ENCODE measurements around the gene CSGALNACT2. TPM values are rescaled to one million over a fixed set of nuclear protein-coding genes. Genes with fewer than 3 reads are reported as not detected.

Gene CSGALNACT2
- total RNA-seq, 1 experiment from 2014 or later, result 3.6 TPM

GRCh38 chr10:43190775-43191174 is 52.5 kb downstream of the CSGALNACT2 start:
- no peaks in the 10 kb centered on the region for H3K9me2 ChIP-seq (replicated peaks; ENCODE audit: low read length)
- no peaks in the 10 kb centered on the region for H3K4me1 ChIP-seq (ENCODE audit: insufficient read depth, low read length)
- ATAC-seq (no peak), DNase-seq (no peak)
- POLR2A ChIA-PET (ENCODE audit: unreplicated experiment), result no interaction called here
- no peak for TF ChIP-seq EZH2phosphoT487 (IDR thresholded peaks at IDR 0.05; ENCODE audit: borderline replicate concordance, low read length)
- TF ChIP-seq EZH2 (IDR thresholded peaks at IDR 0.05; ENCODE audit: low read length, unreplicated experiment), result no peak
- TF ChIP-seq CTCF (conservative IDR thresholded peaks at IDR 0.05; ENCODE audit: low read depth, low read length), result no peak
- H4K20me1 ChIP-seq (ENCODE audit: low read length), result no peaks in the 10 kb centered on the region
- H3K27ac ChIP-seq (ENCODE audit: low read length), result no peak overlapping the region
- BruUV-seq (replicated peaks), result no TSS peak
- H3K79me2 ChIP-seq (ENCODE audit: low read length), result no peaks in the 10 kb centered on the region
- intact Hi-C loops (cut with micrococcal nuclease), result no loop called here
- no peak overlapping the region for H3K9ac ChIP-seq (ENCODE audit: low read length)
- CTCF ChIA-PET, result interaction anchor here (0.6 kb wide), 1 partner anchor 10 kb away, joined by 4 read pairs; no protein-coding TSS in a partner anchor
- no peak overlapping the region for H3K4me3 ChIP-seq (ENCODE audit: low read length)
- H3K36me3 ChIP-seq (ENCODE audit: low read depth, low read length), result no peaks in the 10 kb centered on the region
- H3K27me3 ChIP-seq (ENCODE audit: low read length), result no peaks in the 10 kb centered on the region
- H2AFZ ChIP-seq (ENCODE audit: low read length), result no peak overlapping the region
- no peaks in the 10 kb centered on the region for H3F3A ChIP-seq (ENCODE audit: low read length, unreplicated experiment)
- no peak overlapping the region for H3K4me2 ChIP-seq (ENCODE audit: low read length)
- H3K9me3 ChIP-seq (ENCODE audit: low read length), result no peaks in the 10 kb centered on the region

GRCh38 chr10:43192884-43193283 is 54.6 kb downstream of the CSGALNACT2 start:
- no peaks in the 10 kb centered on the region for H3K27me3 ChIP-seq (ENCODE audit: low read length)
- no peaks in the 10 kb centered on the region for H4K20me1 ChIP-seq (ENCODE audit: low read length)
- no peaks in the 10 kb centered on the region for H3K36me3 ChIP-seq (ENCODE audit: low read depth, low read length)
- TF ChIP-seq EZH2 (IDR thresholded peaks at IDR 0.05; ENCODE audit: low read length, unreplicated experiment) (no peak), CTCF (conservative IDR thresholded peaks at IDR 0.05; ENCODE audit: low read depth, low read length) (no peak), EZH2phosphoT487 (IDR thresholded peaks at IDR 0.05; ENCODE audit: borderline replicate concordance, low read length) (no peak)
- no peak for ATAC-seq
- DNase-seq, result no peak
- ChIA-PET CTCF (interaction anchor here (1.1 kb wide), 1 partner anchor 12 kb away, joined by 6 read pairs; no protein-coding TSS in a partner anchor), POLR2A (ENCODE audit: unreplicated experiment) (no interaction called here)
- H3F3A ChIP-seq (ENCODE audit: low read length, unreplicated experiment), result no peaks in the 10 kb centered on the region
- no peak overlapping the region for H3K9ac ChIP-seq (ENCODE audit: low read length)
- BruUV-seq (replicated peaks), result no TSS peak
- H3K4me2 ChIP-seq (ENCODE audit: low read length), result no peak overlapping the region
- H3K27ac ChIP-seq (ENCODE audit: low read length), result no peak overlapping the region
- H3K9me2 ChIP-seq (replicated peaks; ENCODE audit: low read length), result no peaks in the 10 kb centered on the region
- no peaks in the 10 kb centered on the region for H3K4me1 ChIP-seq (ENCODE audit: insufficient read depth, low read length)
- no peaks in the 10 kb centered on the region for H3K79me2 ChIP-seq (ENCODE audit: low read length)
- no peak overlapping the region for H2AFZ ChIP-seq (ENCODE audit: low read length)
- no peaks in the 10 kb centered on the region for H3K9me3 ChIP-seq (ENCODE audit: low read length)
- no peak overlapping the region for H3K4me3 ChIP-seq (ENCODE audit: low read length)
- intact Hi-C loops (cut with micrococcal nuclease), result no loop called here

- ATAC-seq, result no peak
- POLR2A ChIA-PET (ENCODE audit: unreplicated experiment), result no interaction called here
Observed at GRCh38 chr10:43193496-43194080, 55.3 kb downstream of the CSGALNACT2 start.

More at GRCh38 chr10:43193496-43194080, 55.3 kb downstream of the CSGALNACT2 start:
- Histone ChIP-seq H4K20me1 (ENCODE audit: low read length) (no peaks in the 10 kb centered on the region), H3K27me3 (ENCODE audit: low read length) (no peaks in the 10 kb centered on the region), H3K36me3 (ENCODE audit: low read depth, low read length) (no peaks in the 10 kb centered on the region), H3K9me2 (replicated peaks; ENCODE audit: low read length) (no peaks in the 10 kb centered on the region), H3K4me1 (ENCODE audit: insufficient read depth, low read length) (no peaks in the 10 kb centered on the region), H3F3A (ENCODE audit: low read length, unreplicated experiment) (no peaks in the 10 kb centered on the region), H3K4me3 (ENCODE audit: low read length) (no peak overlapping the region), H3K79me2 (ENCODE audit: low read length) (no peaks in the 10 kb centered on the region), H2AFZ (ENCODE audit: low read length) (no peak overlapping the region), H3K27ac (ENCODE audit: low read length) (no peak overlapping the region), H3K9me3 (ENCODE audit: low read length) (no peaks in the 10 kb centered on the region), H3K9ac (ENCODE audit: low read length) (no peak overlapping the region), H3K4me2 (ENCODE audit: low read length) (no peak overlapping the region)
- CTCF ChIA-PET, result interaction anchor here (1.1 kb wide), 1 partner anchor 11 kb away, joined by 6 read pairs; no protein-coding TSS in a partner anchor
- no TSS peak for BruUV-seq (replicated peaks)
- intact Hi-C loops (cut with micrococcal nuclease), result no loop called here
- DNase-seq, result no peak
- no peak for TF ChIP-seq CTCF (conservative IDR thresholded peaks at IDR 0.05; ENCODE audit: low read depth, low read length)
- no peak for TF ChIP-seq EZH2phosphoT487 (IDR thresholded peaks at IDR 0.05; ENCODE audit: borderline replicate concordance, low read length)
- TF ChIP-seq EZH2 (IDR thresholded peaks at IDR 0.05; ENCODE audit: low read length, unreplicated experiment), result no peak
